ENCODE results near the gene ZNF883. TPM values are rescaled to one million over a fixed set of nuclear protein-coding genes. Genes with fewer than 3 reads are reported as not detected.

ZNF883 gene
- total RNA-seq, 4 donors from 2014 or later, result 0.33 to 3.0 (median 0.59) TPM

GRCh38 chr9:112911736-112912135 lies 100.3 kb downstream of the ZNF883 start:
- Histone ChIP-seq H3K36me3 (no peaks in the 10 kb centered on the region), H3K4me3 (replicated peaks in 1 of 3) (no peak overlapping the region), H3K27ac (no peak overlapping the region), H3K9me3 (no peaks in the 10 kb centered on the region), H3K27me3 (no peaks in the 10 kb centered on the region), H3K4me1 (peaks cover 0 to 7% of the 10 kb centered on the region in 2 donors)
- DNase-seq, result no peak
- 86 to 92% methylated on average over 2 of the region's 2 CpGs for WGBS, 2 donors
- TF ChIP-seq CTCF (IDR thresholded peaks at IDR 0.05), result no peak
- no peak for TF ChIP-seq POLR2A (IDR thresholded peaks at IDR 0.05)
- intact Hi-C loops (cut with DNase I), result no loop called here

Other genes with a start within 250 kb of the ZNF883 start
- gene SLC46A2, start 121.3 kb downstream of the ZNF883 start, total RNA-seq, result under 1 TPM in 1 of 4 donors, not detected in 3; 0.27 TPM
- gene ZFP37, start 44.5 kb upstream of the ZNF883 start, total RNA-seq, result 1 to 10 TPM; 3.2 to 5.8 (median 4.6) TPM
- 10 to 100 TPM; 12.4 to 27.5 (median 18.3) TPM for gene SLC31A2, start 138.8 kb upstream of the ZNF883 start, total RNA-seq
- gene FKBP15, start 209.1 kb upstream of the ZNF883 start, total RNA-seq, result 10 to 100 TPM; 25.0 to 30.6 (median 29.1) TPM
- gene SLC31A1, start 209.4 kb upstream of the ZNF883 start, total RNA-seq, result 10 to 100 TPM; 12.0 to 21.6 (median 19.5) TPM